Kidney epithelial cell (primary cell): ENCODE data around the gene MARVELD2. TPM values are rescaled to one million over a fixed set of nuclear protein-coding genes. Genes with fewer than 3 reads are reported as not detected.
A peak's percentile ranks its signal among the peaks of the same experiment; 100 is the strongest.

Experiments used
- DNase-seq: peaks from one replicate; pipeline ENCODE4 v3.0.0-alpha.2; 2010; ENCODE audit warnings: low read depth
- H3K27me3 ChIP-seq: 2 replicates; pipeline ENCODE4 v1.6.0; 2011; ENCODE audit warnings: low read length; ENCODE audit not compliant: control insufficient read depth, insufficient read depth
- H3K36me3 ChIP-seq: 2 replicates; pipeline ENCODE4 v1.5.1; 2011; ENCODE audit warnings: low read length; ENCODE audit not compliant: control insufficient read depth, insufficient read depth
- H3K4me3 ChIP-seq: 2 replicates; pipeline ENCODE4 v1.5.1; 2011; ENCODE audit warnings: low read depth, mild to moderate bottlenecking, control low read depth, low read length
- CTCF ChIP-seq: IDR thresholded peaks from 2 replicates; pipeline ENCODE4 v1.5.1; 2011; ENCODE audit warnings: mild to moderate bottlenecking, moderate library complexity, low read length, control low read depth, inconsistent platforms; ENCODE audit not compliant: insufficient read depth, poor library complexity, severe bottlenecking
- total RNA-seq: library from RNA; depleted of rRNA; stranded (reverse); fragments of >200 nt; gene quantifications from 2 replicates; pipeline ENCODE4 v1.2.3, GENCODE V29; 2015

MARVELD2 gene
- total RNA-seq, 1 donor from 2014 or later, result 27.6 TPM

- no peak for DNase-seq
- H3K27me3 ChIP-seq, result peaks cover 8% of the 10 kb centered on the region
- peak overlapping the region; percentile 94 for H3K4me3 ChIP-seq
- H3K36me3 ChIP-seq, result no peaks in the 10 kb centered on the region
- no peak for TF ChIP-seq CTCF
Measured at GRCh38 chr5:69491838-69492390, 77.0 kb downstream of the MARVELD2 start.

- TF ChIP-seq CTCF, result no peak
- no peak for DNase-seq
Measured at GRCh38 chr5:69492391-69492922, 77.5 kb downstream of the MARVELD2 start, which contains the start of gene OCLN. Gene OCLN, plus strand, starts transcription at chr5:69492790. Its CDS starts 11,455 bp downstream, at chr5:69504245.

GRCh38 chr5:69492923-69493395 lies 78.0 kb downstream of the MARVELD2 start:
- Histone ChIP-seq H3K27me3 (peaks cover 8% of the 10 kb centered on the region), H3K36me3 (no peaks in the 10 kb centered on the region), H3K4me3 (peak overlapping the region; percentile 94)
- DNase-seq, result no peak
- TF ChIP-seq CTCF, result no peak

More at GRCh38 chr5:69492391-69492922, 77.5 kb downstream of the MARVELD2 start, which contains the start of gene OCLN:
- Histone ChIP-seq H3K36me3 (no peaks in the 10 kb centered on the region), H3K27me3 (peaks cover 8% of the 10 kb centered on the region), H3K4me3 (peak within 1 kb of the TSS; percentile 94)

- TF ChIP-seq CTCF, result no peak
- peak overlapping the region; percentile 94 for H3K4me3 ChIP-seq
- no peak for DNase-seq
Measured at GRCh38 chr5:69493396-69494133, 78.6 kb downstream of the MARVELD2 start.

More at GRCh38 chr5:69493396-69494133, 78.6 kb downstream of the MARVELD2 start:
- Histone ChIP-seq H3K27me3 (peaks cover 8% of the 10 kb centered on the region), H3K36me3 (no peaks in the 10 kb centered on the region)

Other genes starting within 250 kb of the MARVELD2 start
- 32.6 and 34.0 TPM in 2 replicates for gene CCNB1, start 248.0 kb upstream of the MARVELD2 start, total RNA-seq
- gene CENPH, start 225.5 kb upstream of the MARVELD2 start, total RNA-seq, result 11.5 and 13.3 TPM in 2 replicates
- gene CDK7, start 180.2 kb upstream of the MARVELD2 start, total RNA-seq, result 50.3 and 52.8 TPM in 2 replicates
- gene CCDC125, start 82.3 kb upstream of the MARVELD2 start, total RNA-seq, result 7.5 and 9.4 TPM in 2 replicates
- gene AK6, start 45.6 kb upstream of the MARVELD2 start, total RNA-seq, result 19.5 and 25.9 TPM in 2 replicates
- 66.9 and 67.2 TPM in 2 replicates for gene TAF9, start 45.6 kb upstream of the MARVELD2 start, total RNA-seq
- 25.9 and 26.0 TPM in 2 replicates for gene RAD17, start 45.3 kb upstream of the MARVELD2 start, total RNA-seq
- gene OCLN, start 77.7 kb downstream of the MARVELD2 start, total RNA-seq, result 104 TPM in 2 replicates
- 28.4 and 31.3 TPM in 2 replicates for gene GTF2H2C, start 145.1 kb downstream of the MARVELD2 start, total RNA-seq